ENCODE measurements around the gene RAD54L. TPM values are rescaled to one million over a fixed set of nuclear protein-coding genes. Genes with fewer than 3 reads are reported as not detected.
A peak's percentile ranks its signal among the peaks of the same experiment; 100 is the strongest.

The RAD54L gene
- total and polyA plus RNA-seq, 2 of the 4 experiments (the other 2 are of a cell fraction) = 4.8 to 10.6 TPM

- Histone ChIP-seq H4K5ac (ENCODE audit: low read depth, low read length) (0 out of 2 replicates have a peak overlapping the region, but pooled peaks have one; percentile 2), H3K9me3 (ENCODE audit: control insufficient read depth, insufficient read depth, low read length) (no peaks in the 10 kb centered on the region), H3K27me3 (ENCODE audit: control insufficient read depth, insufficient read depth, low read length) (no peaks in the 10 kb centered on the region), H3K23ac (ENCODE audit: low read depth, low read length) (peak overlapping the region; percentile 48), H3K27ac (ENCODE audit: insufficient read depth, low read length) (no peak overlapping the region; the same call in 1 of the 2 replicates), H2BK15ac (ENCODE audit: low read depth, low read length) (peak overlapping the region; percentile 67; the same call in 1 of the 3 replicates), H3K56ac (ENCODE audit: extremely low read depth, insufficient read depth, low read length) (0 out of 2 replicates have a peak overlapping the region, but pooled peaks have one; percentile 7), H4K8ac (ENCODE audit: low read depth in 2 of 2, low read length in 2 of 2) (peak overlapping the region; percentile 61 to 75), H3K18ac (ENCODE audit: low read depth, low read length) (no peak overlapping the region), H2BK20ac (ENCODE audit: low read depth, low read length) (no peak overlapping the region), H3K79me1 (ENCODE audit: low read depth in 1 of 2, low read length in 2 of 2) (peaks cover 0 to 12% of the 10 kb centered on the region in 2 experiments; a peak in 1 of 4 replicates), H3K36me3 (ENCODE audit: control insufficient read depth, insufficient read depth, low read length) (no peaks in the 10 kb centered on the region), H2BK5ac (ENCODE audit: low read depth, low read length, poor library complexity, severe bottlenecking) (no peak overlapping the region), H2BK120ac (ENCODE audit: low read depth, low read length) (no peak overlapping the region), H2AFZ (replicated peaks; ENCODE audit: low read length, poor library complexity) (peak overlapping the region; percentile 99), H3K4me1 (ENCODE audit: control insufficient read depth, insufficient read depth, low read length) (no peaks in the 10 kb centered on the region), H2AK9ac (replicated peaks; ENCODE audit: low read depth, low read length, poor library complexity) (peak overlapping the region; percentile 77), H3K4me2 (ENCODE audit: low read depth, low read length) (peak overlapping the region; percentile 91), H3K14ac (replicated peaks; ENCODE audit: low read depth, low read length) (peak overlapping the region; percentile 89), H4K91ac (ENCODE audit: insufficient read depth, low read depth, low read length) (peak overlapping the region; percentile 34), H3K9ac (ENCODE audit: low read depth, low read length) (peak overlapping the region; percentile 23), H3K9me1 (ENCODE audit: insufficient read depth, low read length) (peaks cover 2% of the 10 kb centered on the region; the same call in 1 of the 2 replicates), H2AK5ac (ENCODE audit: low read depth, low read length) (no peak overlapping the region; the same call in 1 of the 2 replicates), H3K4ac (ENCODE audit: low read depth, low read length) (peak overlapping the region; percentile 44), H3K4me3 (ENCODE audit: insufficient read depth, low read depth, low read length) (peak overlapping the region; percentile 51), H4K20me1 (ENCODE audit: insufficient read depth, low read length) (no peaks in the 10 kb centered on the region)
- CTCF ChIA-PET = interaction anchor here (2.1 kb wide), 1 partner anchor 20 kb away, joined by 10 read pairs; no protein-coding TSS in a partner anchor
- POLR2A ChIA-PET (ENCODE audit: unreplicated experiment) = interaction anchor here (0.9 kb wide), 1 partner anchor 335 kb away, joined by 3 read pairs; no protein-coding TSS in a partner anchor
- in situ Hi-C loops (cut with MboI; ENCODE audit: low sequenced_read_pairs) = no loop called here
- TF ChIP-seq RAD21 (IDR thresholded peaks at IDR 0.05; ENCODE audit: low read length) (no peak), BHLHE40 (IDR thresholded peaks at IDR 0.05; ENCODE audit: low read depth, low read length) (no peak), MAFK (IDR thresholded peaks at IDR 0.05; ENCODE audit: low read depth, low read length) (no peak), POLR2A (IDR thresholded peaks at IDR 0.05; ENCODE audit: low read depth, low read length) (no peak), MAZ (IDR thresholded peaks at IDR 0.05; ENCODE audit: borderline replicate concordance, low read depth, low read length) (no peak), USF2 (IDR thresholded peaks at IDR 0.05; ENCODE audit: low read depth, low read length) (no peak), SMC3 (IDR thresholded peaks at IDR 0.05; ENCODE audit: low read depth, low read length) (no peak)
- no TSS peak for BruUV-seq (replicated peaks)
- dilution Hi-C loops (cut with HindIII; ENCODE audit: low sequenced_read_pairs, unreplicated experiment) = no loop called here
- DNase-seq = no peak
- intact Hi-C loops (cut with micrococcal nuclease) = no loop called here
- peak; percentile 6 for ATAC-seq (ENCODE audit: low read depth)
- no CpG with 5 or more reads among the region's 14 CpGs for WGBS, 2 experiments (ENCODE audit: extremely low coverage in 2 of 2, insufficient read length in 1 of 2)
Observed at GRCh38 chr1:46203738-46204405, 43.7 kb upstream of the RAD54L start.
